Activated T-cell treated with anti-CD3 and anti-CD28 coated beads, Interleukin-2, amount 50 U/mL, for 72 hours (primary cell): ENCODE results near the gene SH3GL1. TPM values are rescaled to one million over a fixed set of nuclear protein-coding genes. Genes with fewer than 3 reads are reported as not detected.

Source experiments
- ATAC-seq, 2 donors: fragments of 150-1000 bp; cut with Tn5 transposase; replicated peaks in 1 of 2; 2 replicates each; pipeline ENCODE4 v1.10.0; 2021; ENCODE audit warnings: moderate library complexity in 2 of 2, mild to moderate bottlenecking in 1 of 2
- DNase-seq, 2 donors: peaks; one replicate each; pipeline ENCODE4 v3.0.0; 2021 to 2022; ENCODE audit warnings: mixed read lengths in 1 of 2
- H3K27ac Mint-ChIP-seq: one replicate; pipeline ENCODE4 v1.8.0; 2022; ENCODE audit warnings: mild to moderate bottlenecking, moderate library complexity, mixed read lengths
- H3K27me3 Mint-ChIP-seq: one replicate; pipeline ENCODE4 v1.8.0; 2022; ENCODE audit warnings: low read depth, mixed read lengths
- H3K36me3 Mint-ChIP-seq, 2 donors: one replicate each; pipeline ENCODE4 v1.8.0; 2022; ENCODE audit warnings: mixed read lengths in 2 of 2, mild to moderate bottlenecking in 1 of 2; ENCODE audit not compliant: insufficient read depth in 2 of 2
- H3K4me1 Mint-ChIP-seq: one replicate; pipeline ENCODE4 v1.8.0; 2022; ENCODE audit warnings: low read depth, mixed read lengths
- H3K4me3 Mint-ChIP-seq, 2 donors: one replicate each; pipeline ENCODE4 v1.8.0; 2022; ENCODE audit warnings: mild to moderate bottlenecking in 2 of 2, mixed read lengths in 2 of 2, moderate library complexity in 2 of 2
- H3K9me3 Mint-ChIP-seq, 2 donors: one replicate each; pipeline ENCODE4 v1.8.0; 2022; ENCODE audit warnings: mixed read lengths in 2 of 2
- total RNA-seq, 2 donors: library from RNA; stranded (reverse); gene quantifications; one replicate each; pipeline ENCODE4 v1.2.3, GENCODE V29; 2022

Gene SH3GL1
- total RNA-seq, 2 donors from 2014 or later, result 40.6 TPM

- Mint-ChIP-seq H3K36me3 (peaks cover 0 to 5% of the 10 kb centered on the region in 2 donors), H3K4me3 (no peak overlapping the region), H3K4me1 (peaks cover 32% of the 10 kb centered on the region), H3K27me3 (no peaks in the 10 kb centered on the region), H3K27ac (no peak overlapping the region), H3K9me3 (no peaks in the 10 kb centered on the region)
- ATAC-seq (no peak), DNase-seq (no peak)
Observed at GRCh38 chr19:4365791-4366665, 34.3 kb downstream of the SH3GL1 start.

- Mint-ChIP-seq H3K36me3 (peaks cover 0 to 5% of the 10 kb centered on the region in 2 donors), H3K27ac (no peak overlapping the region)
Observed at GRCh38 chr19:4365341-4365740, 35.0 kb downstream of the SH3GL1 start.

DNA sequence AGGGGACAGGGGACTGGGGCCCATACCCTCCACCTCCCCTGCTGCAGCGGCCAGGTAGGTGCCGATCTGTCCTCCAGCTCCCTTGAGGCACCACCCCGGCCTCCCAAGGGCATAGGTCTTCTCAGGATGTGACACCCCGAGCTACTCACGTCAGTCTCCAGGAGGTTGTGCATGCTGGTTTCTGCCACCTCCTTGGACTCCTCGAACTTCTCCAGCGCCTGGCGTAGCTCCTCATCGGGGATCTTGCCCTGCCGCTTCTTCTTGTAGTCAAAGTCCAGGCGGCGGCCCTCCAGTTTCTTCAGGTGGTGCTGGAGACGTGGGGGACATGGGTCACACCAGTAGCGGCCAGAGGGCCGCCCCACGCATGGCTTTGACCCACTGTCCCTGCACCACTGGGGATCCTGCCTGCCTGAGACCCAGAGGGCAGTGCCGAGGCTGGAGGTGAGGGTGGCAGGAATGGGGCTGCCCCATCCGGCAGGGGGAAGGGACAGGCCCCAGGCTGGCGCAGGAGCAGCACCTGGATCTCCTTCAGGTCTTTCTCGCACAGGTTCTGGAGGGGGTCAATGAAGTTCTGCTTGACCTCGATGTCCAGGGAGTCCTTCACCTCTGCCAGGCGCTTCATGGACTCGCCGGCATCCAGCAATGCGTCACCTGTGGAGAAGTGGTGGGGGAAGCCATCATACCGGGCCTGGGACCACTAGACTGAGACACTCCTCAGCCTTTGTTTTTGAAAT is 36.6 kb downstream of the SH3GL1 start:
- H3K4me1 Mint-ChIP-seq, result peaks cover 9% of the 10 kb centered on the region
- DNase-seq (no peak), ATAC-seq (no peak)
- H3K36me3 Mint-ChIP-seq, result peaks cover 0 to 5% of the 10 kb centered on the region in 2 donors
- no peak overlapping the region for H3K27ac Mint-ChIP-seq
- H3K27me3 Mint-ChIP-seq, result no peaks in the 10 kb centered on the region
- H3K4me3 Mint-ChIP-seq, result no peak overlapping the region
- H3K9me3 Mint-ChIP-seq, result no peaks in the 10 kb centered on the region

More at GRCh38 chr19:4365341-4365740, 35.0 kb downstream of the SH3GL1 start:
- H3K9me3 Mint-ChIP-seq, result no peaks in the 10 kb centered on the region
- H3K27me3 Mint-ChIP-seq, result no peaks in the 10 kb centered on the region
- DNase-seq, result no peak
- H3K4me3 Mint-ChIP-seq, result no peak overlapping the region
- ATAC-seq, result no peak
- peaks cover 25% of the 10 kb centered on the region for H3K4me1 Mint-ChIP-seq

- Mint-ChIP-seq H3K4me1 (peaks cover 2% of the 10 kb centered on the region), H3K27ac (no peak overlapping the region), H3K36me3 (peaks cover 0 to 5% of the 10 kb centered on the region in 2 donors), H3K9me3 (no peaks in the 10 kb centered on the region), H3K4me3 (no peak overlapping the region), H3K27me3 (no peaks in the 10 kb centered on the region)
- ATAC-seq (no peak), DNase-seq (no peak)
Observed at GRCh38 chr19:4362831-4363545, 37.4 kb downstream of the SH3GL1 start.

DNA sequence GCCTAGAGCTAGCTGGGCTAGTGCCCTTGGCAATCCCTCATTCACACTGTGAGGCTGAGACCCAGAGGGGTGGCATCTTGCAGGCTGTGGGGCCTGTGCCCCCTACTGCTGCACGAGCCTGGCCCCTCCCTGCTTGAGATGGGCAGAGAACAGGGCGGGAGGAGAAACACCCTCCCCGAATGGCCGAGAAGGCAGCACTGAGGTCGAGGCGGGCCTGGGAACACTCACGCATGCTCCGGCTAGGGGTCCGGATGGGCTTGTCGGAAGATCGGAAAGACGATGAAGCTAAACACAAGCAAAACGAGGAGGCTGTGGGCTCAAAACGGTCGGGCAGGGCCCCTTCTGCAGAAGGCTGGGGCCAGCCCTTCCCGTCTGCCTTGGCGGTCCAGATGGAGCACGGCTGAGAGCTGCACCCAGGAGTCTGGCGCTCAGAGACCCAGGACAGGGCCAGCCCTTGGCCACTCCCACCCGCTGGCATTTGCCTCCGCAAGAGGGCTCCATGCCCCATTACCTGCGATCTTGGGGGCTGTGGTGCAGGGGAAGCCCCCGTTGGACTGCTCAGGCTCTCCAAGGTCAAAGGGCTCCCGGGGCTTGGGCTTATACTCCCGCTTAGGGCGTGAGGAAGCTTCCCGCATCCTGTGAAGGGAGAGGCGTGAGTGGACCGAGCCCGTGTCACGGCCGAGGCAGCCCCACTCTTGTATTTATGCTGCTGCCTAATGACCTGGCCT is 38.1 kb downstream of the SH3GL1 start:
- H3K36me3 Mint-ChIP-seq, result peaks cover 0 to 5% of the 10 kb centered on the region in 2 donors
- H3K4me3 Mint-ChIP-seq, result no peak overlapping the region
- DNase-seq (no peak), ATAC-seq (no peak)
- H3K27ac Mint-ChIP-seq, result no peak overlapping the region
- no peaks in the 10 kb centered on the region for H3K4me1 Mint-ChIP-seq
- H3K27me3 Mint-ChIP-seq, result no peaks in the 10 kb centered on the region
- H3K9me3 Mint-ChIP-seq, result no peaks in the 10 kb centered on the region

GRCh38 chr19:4361152-4362046 is 38.9 kb downstream of the SH3GL1 start:
- H3K4me1 Mint-ChIP-seq, result no peaks in the 10 kb centered on the region
- H3K36me3 Mint-ChIP-seq, result peaks cover 0 to 5% of the 10 kb centered on the region in 2 donors
- no peaks in the 10 kb centered on the region for H3K27me3 Mint-ChIP-seq
- no peak overlapping the region for H3K4me3 Mint-ChIP-seq
- ATAC-seq (no peak), DNase-seq (no peak)
- H3K9me3 Mint-ChIP-seq, result no peaks in the 10 kb centered on the region
- H3K27ac Mint-ChIP-seq, result no peak overlapping the region

DNA sequence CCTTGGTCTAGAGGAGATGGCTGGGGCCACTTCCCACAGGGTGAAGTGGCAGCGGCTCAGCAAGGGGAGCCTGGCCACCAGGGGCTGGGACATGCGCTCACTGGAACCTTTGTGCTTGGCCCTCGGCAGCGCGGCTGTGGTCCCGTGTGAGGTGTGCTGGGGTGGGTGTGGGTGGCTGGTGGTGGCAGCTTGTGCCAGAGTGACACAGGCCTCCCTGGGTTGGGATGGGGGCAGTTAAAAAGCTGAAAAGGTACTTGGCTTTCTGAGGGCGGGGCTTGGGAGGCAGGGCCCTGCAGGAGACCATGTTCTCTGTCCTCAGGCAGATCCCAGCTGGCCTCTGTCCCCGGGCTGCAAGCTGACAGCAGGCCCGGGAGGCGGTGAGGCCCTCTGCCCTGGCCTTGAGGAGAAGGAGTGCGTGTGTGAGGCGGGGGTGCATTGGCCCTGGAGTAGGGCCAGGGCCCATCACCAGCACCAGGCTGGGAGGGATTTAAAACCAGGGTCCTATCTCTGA is 39.7 kb downstream of the SH3GL1 start:
- no peaks in the 10 kb centered on the region for H3K4me1 Mint-ChIP-seq
- no peak overlapping the region for H3K4me3 Mint-ChIP-seq
- no peak for ATAC-seq
- H3K36me3 Mint-ChIP-seq, result peaks cover 0 to 5% of the 10 kb centered on the region in 2 donors
- no peaks in the 10 kb centered on the region for H3K9me3 Mint-ChIP-seq
- H3K27ac Mint-ChIP-seq, result no peak overlapping the region
- DNase-seq, result no peak
- no peaks in the 10 kb centered on the region for H3K27me3 Mint-ChIP-seq

DNA sequence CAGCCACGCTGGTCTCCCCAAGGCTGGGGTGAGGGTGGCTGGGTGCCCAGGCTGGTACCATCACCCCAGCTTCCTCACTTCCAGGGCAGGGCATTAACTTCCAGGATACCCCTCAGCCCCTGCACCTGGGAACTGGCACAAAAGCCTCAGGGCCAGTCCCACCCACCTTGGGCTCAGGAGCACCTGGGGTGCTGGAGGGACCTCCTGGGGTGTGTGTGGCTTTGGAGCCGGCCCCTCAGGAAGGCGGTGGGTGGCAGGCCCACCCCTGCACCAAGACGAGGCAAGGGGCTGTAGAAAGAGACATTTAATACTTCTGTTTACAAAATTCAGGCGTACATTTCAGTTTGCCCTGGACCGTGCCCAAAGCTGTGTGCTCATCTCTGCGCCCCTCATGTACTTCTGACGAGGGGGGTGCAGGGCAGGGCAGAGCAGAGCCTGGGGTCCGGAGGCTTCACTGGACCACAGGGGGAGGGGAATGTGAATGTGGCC is 40.2 kb downstream of the SH3GL1 start:
- no peak overlapping the region for H3K27ac Mint-ChIP-seq
- DNase-seq (no peak), ATAC-seq (no peak)
- no peaks in the 10 kb centered on the region for H3K9me3 Mint-ChIP-seq
- no peaks in the 10 kb centered on the region for H3K4me1 Mint-ChIP-seq
- peaks cover 0 to 5% of the 10 kb centered on the region in 2 donors for H3K36me3 Mint-ChIP-seq
- H3K27me3 Mint-ChIP-seq, result no peaks in the 10 kb centered on the region
- no peak overlapping the region for H3K4me3 Mint-ChIP-seq

GRCh38 chr19:4359627-4360000 is 40.7 kb downstream of the SH3GL1 start:
- DNase-seq (no peak), ATAC-seq (peak in 1 of 2 donors; percentile 14)
- Mint-ChIP-seq H3K36me3 (peaks cover 0 to 5% of the 10 kb centered on the region in 2 donors), H3K9me3 (no peaks in the 10 kb centered on the region), H3K4me1 (no peaks in the 10 kb centered on the region), H3K27me3 (no peaks in the 10 kb centered on the region), H3K4me3 (no peak overlapping the region), H3K27ac (no peak overlapping the region)

DNA sequence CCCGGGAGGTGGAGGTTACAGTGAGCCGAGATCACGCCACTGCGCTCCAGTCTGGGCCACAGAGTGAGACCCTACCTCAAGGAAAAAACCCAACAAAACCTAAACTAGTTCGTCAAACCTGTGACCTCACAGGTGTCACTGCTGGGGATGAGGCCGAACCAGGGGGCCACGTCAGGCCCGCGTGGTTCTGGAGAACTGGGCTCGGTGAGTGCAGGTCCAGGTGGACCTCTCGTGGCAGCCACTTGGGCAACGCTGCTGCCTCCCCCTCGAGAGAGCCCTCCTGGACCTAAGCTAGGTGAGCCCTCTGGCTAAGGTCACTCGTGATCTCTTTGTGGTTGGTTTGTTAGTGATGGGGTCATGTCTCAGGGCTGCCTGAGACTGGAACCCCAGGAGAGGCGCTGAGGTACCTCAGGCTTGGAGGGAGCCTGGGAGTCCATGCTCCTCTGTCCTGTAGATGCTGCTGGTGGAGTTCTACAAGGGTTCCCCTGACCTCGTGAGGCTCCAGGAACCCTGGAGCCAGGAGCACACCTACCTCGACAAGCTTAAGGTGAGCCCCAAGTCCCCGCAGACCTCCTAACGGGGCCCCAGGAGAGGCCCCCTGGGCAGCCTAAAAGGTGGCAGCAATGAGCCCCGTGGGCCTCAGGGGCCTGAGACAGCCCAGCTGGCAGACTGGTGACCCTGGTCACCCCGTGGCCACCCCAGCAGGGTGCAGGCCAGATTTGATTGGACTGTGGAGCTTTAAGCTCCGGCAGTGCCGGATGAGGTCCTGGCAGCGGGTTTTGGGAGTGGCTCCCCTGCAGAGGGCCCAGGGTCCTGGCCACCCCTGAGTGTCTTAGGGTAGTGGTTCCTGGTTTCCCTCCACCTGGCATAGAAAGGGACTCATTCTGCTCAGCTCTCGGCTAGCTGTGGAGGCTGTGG is 41.4 kb downstream of the SH3GL1 start:
- Mint-ChIP-seq H3K9me3 (no peaks in the 10 kb centered on the region), H3K36me3 (peaks cover 0 to 5% of the 10 kb centered on the region in 2 donors), H3K4me1 (no peaks in the 10 kb centered on the region), H3K27ac (no peak overlapping the region), H3K4me3 (no peak overlapping the region), H3K27me3 (no peaks in the 10 kb centered on the region)
- ATAC-seq (no peak), DNase-seq (no peak)

DNA sequence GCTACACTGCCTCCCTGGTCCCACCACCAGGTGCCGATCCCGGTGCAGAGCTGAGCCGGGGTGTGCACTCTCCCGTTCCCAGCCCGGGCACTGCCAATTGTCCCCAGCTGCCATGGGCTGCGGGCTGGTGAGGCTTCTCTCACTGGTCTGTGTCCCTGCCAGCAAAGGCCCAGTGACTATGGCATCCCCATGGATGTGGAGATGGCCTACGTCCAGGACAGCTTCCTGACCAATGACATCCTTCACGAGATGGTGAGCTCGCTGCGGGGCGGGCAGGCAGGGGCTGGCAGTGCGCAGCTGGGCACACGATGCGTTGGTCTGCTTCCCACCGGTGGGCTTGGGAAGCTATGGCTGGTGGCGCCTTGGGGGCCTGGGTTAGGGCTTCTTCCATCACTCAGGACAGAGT is 42.4 kb downstream of the SH3GL1 start:
- no peak overlapping the region for H3K27ac Mint-ChIP-seq
- ATAC-seq, result no peak
- peaks cover 0 to 2% of the 10 kb centered on the region in 2 donors for H3K36me3 Mint-ChIP-seq
- H3K9me3 Mint-ChIP-seq, result no peaks in the 10 kb centered on the region
- H3K4me1 Mint-ChIP-seq, result no peaks in the 10 kb centered on the region
- no peak overlapping the region for H3K4me3 Mint-ChIP-seq
- DNase-seq, result no peak
- no peaks in the 10 kb centered on the region for H3K27me3 Mint-ChIP-seq
